ENCODE measurements around the gene TNRC6C. TPM values are rescaled to one million over a fixed set of nuclear protein-coding genes. Genes with fewer than 3 reads are reported as not detected.

The TNRC6C gene
- total RNA-seq, 1 experiment from 2014 or later = not detected

GRCh38 chr17:78105101-78105500, 146.6 kb downstream of the TNRC6C start:
- Histone ChIP-seq H2AFZ (ENCODE audit: low read length) (no peak overlapping the region), H3K27ac (ENCODE audit: low read length) (no peak overlapping the region), H3K9me3 (ENCODE audit: low read length) (no peaks in the 10 kb centered on the region), H4K20me1 (ENCODE audit: insufficient read depth, low read depth, low read length) (no peaks in the 10 kb centered on the region; the same call in 1 of the 2 replicates), H3K36me3 (ENCODE audit: insufficient read depth, low read length) (no peaks in the 10 kb centered on the region; the same call in 1 of the 2 replicates), H3K9me2 (replicated peaks; ENCODE audit: insufficient read depth, low read length) (no peaks in the 10 kb centered on the region), H3K9ac (ENCODE audit: low read length) (no peak overlapping the region), H3K27me3 (ENCODE audit: low read length) (no peaks in the 10 kb centered on the region), H3K4me1 (ENCODE audit: low read length) (no peaks in the 10 kb centered on the region), H3K4me3 (ENCODE audit: low read length) (no peak overlapping the region), H3K79me2 (ENCODE audit: low read length) (no peaks in the 10 kb centered on the region), H3K4me2 (ENCODE audit: low read depth, low read length, poor library complexity, severe bottlenecking) (no peak overlapping the region)
- DNase-seq = no peak

GRCh38 chr17:78105551-78105950, 147.0 kb downstream of the TNRC6C start:
- Histone ChIP-seq H3K4me2 (ENCODE audit: low read depth, low read length, poor library complexity, severe bottlenecking) (no peak overlapping the region), H3K9me2 (replicated peaks; ENCODE audit: insufficient read depth, low read length) (no peaks in the 10 kb centered on the region), H3K27ac (ENCODE audit: low read length) (no peak overlapping the region), H3K27me3 (ENCODE audit: low read length) (no peaks in the 10 kb centered on the region), H3K9me3 (ENCODE audit: low read length) (no peaks in the 10 kb centered on the region), H4K20me1 (ENCODE audit: insufficient read depth, low read depth, low read length) (no peaks in the 10 kb centered on the region; the same call in 1 of the 2 replicates), H3K4me3 (ENCODE audit: low read length) (no peak overlapping the region), H3K36me3 (ENCODE audit: insufficient read depth, low read length) (peaks cover 3% of the 10 kb centered on the region), H2AFZ (ENCODE audit: low read length) (no peak overlapping the region), H3K79me2 (ENCODE audit: low read length) (no peaks in the 10 kb centered on the region), H3K4me1 (ENCODE audit: low read length) (no peaks in the 10 kb centered on the region), H3K9ac (ENCODE audit: low read length) (no peak overlapping the region)
- DNase-seq = no peak

- Histone ChIP-seq H3K36me3 (ENCODE audit: insufficient read depth, low read length) (peaks cover 7% of the 10 kb centered on the region), H3K9me2 (replicated peaks; ENCODE audit: insufficient read depth, low read length) (no peaks in the 10 kb centered on the region), H3K9me3 (ENCODE audit: low read length) (no peaks in the 10 kb centered on the region), H3K27ac (ENCODE audit: low read length) (no peak overlapping the region), H3K9ac (ENCODE audit: low read length) (no peak overlapping the region), H3K79me2 (ENCODE audit: low read length) (no peaks in the 10 kb centered on the region), H3K4me1 (ENCODE audit: low read length) (no peaks in the 10 kb centered on the region), H4K20me1 (ENCODE audit: insufficient read depth, low read depth, low read length) (peaks cover 3% of the 10 kb centered on the region; the same call in 1 of the 2 replicates), H2AFZ (ENCODE audit: low read length) (no peak overlapping the region), H3K4me2 (ENCODE audit: low read depth, low read length, poor library complexity, severe bottlenecking) (no peak overlapping the region), H3K27me3 (ENCODE audit: low read length) (no peaks in the 10 kb centered on the region), H3K4me3 (ENCODE audit: low read length) (no peak overlapping the region)
- DNase-seq = no peak
Observed at GRCh38 chr17:78106211-78106610, 147.7 kb downstream of the TNRC6C start.

DNA sequence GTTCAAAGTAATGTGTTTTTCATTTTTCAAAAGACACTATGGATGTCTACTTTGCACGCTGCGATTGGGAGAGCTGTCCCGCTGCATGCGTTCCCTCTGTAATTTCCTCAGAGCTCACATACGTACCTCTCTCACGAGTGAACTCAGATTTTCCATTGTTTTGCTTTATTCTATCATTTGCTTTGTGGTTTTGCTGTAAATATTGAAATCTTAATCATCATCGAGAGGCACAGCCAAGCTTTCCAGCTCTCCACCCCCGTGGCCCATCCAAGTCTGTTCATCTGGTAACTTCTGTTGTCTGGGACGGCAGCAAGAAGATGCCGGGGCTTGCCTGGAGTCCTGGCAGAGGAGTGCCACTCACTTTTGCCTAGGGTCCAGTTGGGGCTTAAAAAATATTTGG, 149.0 kb downstream of the TNRC6C start:
- Histone ChIP-seq H3K4me1 (ENCODE audit: low read length) (no peaks in the 10 kb centered on the region), H3K27ac (ENCODE audit: low read length) (no peak overlapping the region), H3K36me3 (ENCODE audit: insufficient read depth, low read length) (peaks cover 14% of the 10 kb centered on the region), H4K20me1 (ENCODE audit: insufficient read depth, low read depth, low read length) (peaks cover 16% of the 10 kb centered on the region), H3K9me2 (replicated peaks; ENCODE audit: insufficient read depth, low read length) (no peaks in the 10 kb centered on the region), H3K9ac (ENCODE audit: low read length) (no peak overlapping the region), H3K27me3 (ENCODE audit: low read length) (no peaks in the 10 kb centered on the region), H3K9me3 (ENCODE audit: low read length) (no peaks in the 10 kb centered on the region), H2AFZ (ENCODE audit: low read length) (no peak overlapping the region), H3K4me3 (ENCODE audit: low read length) (no peak overlapping the region), H3K4me2 (ENCODE audit: low read depth, low read length, poor library complexity, severe bottlenecking) (no peak overlapping the region), H3K79me2 (ENCODE audit: low read length) (no peaks in the 10 kb centered on the region)
- no peak for DNase-seq

- Histone ChIP-seq H3K27me3 (ENCODE audit: low read length) (no peaks in the 10 kb centered on the region), H3K9me3 (ENCODE audit: low read length) (no peaks in the 10 kb centered on the region), H3K9ac (ENCODE audit: low read length) (no peak overlapping the region), H3K4me1 (ENCODE audit: low read length) (peaks cover 5% of the 10 kb centered on the region; the same call in 1 of the 2 replicates), H3K79me2 (ENCODE audit: low read length) (no peaks in the 10 kb centered on the region), H3K4me2 (ENCODE audit: low read depth, low read length, poor library complexity, severe bottlenecking) (no peak overlapping the region), H3K27ac (ENCODE audit: low read length) (no peak overlapping the region), H4K20me1 (ENCODE audit: insufficient read depth, low read depth, low read length) (peaks cover 17% of the 10 kb centered on the region), H2AFZ (ENCODE audit: low read length) (no peak overlapping the region), H3K4me3 (ENCODE audit: low read length) (no peak overlapping the region), H3K36me3 (ENCODE audit: insufficient read depth, low read length) (peaks cover 14% of the 10 kb centered on the region), H3K9me2 (replicated peaks; ENCODE audit: insufficient read depth, low read length) (no peaks in the 10 kb centered on the region)
- DNase-seq = no peak
Observed at GRCh38 chr17:78107976-78108725, 149.6 kb downstream of the TNRC6C start.

GRCh38 chr17:78108726-78109488, 150.4 kb downstream of the TNRC6C start:
- no peak for DNase-seq
- Histone ChIP-seq H3K9me2 (replicated peaks; ENCODE audit: insufficient read depth, low read length) (no peaks in the 10 kb centered on the region), H3K4me3 (ENCODE audit: low read length) (no peak overlapping the region), H3K79me2 (ENCODE audit: low read length) (no peaks in the 10 kb centered on the region), H3K9me3 (ENCODE audit: low read length) (no peaks in the 10 kb centered on the region), H3K9ac (ENCODE audit: low read length) (no peak overlapping the region), H3K4me2 (ENCODE audit: low read depth, low read length, poor library complexity, severe bottlenecking) (no peak overlapping the region), H3K27me3 (ENCODE audit: low read length) (no peaks in the 10 kb centered on the region), H2AFZ (ENCODE audit: low read length) (no peak overlapping the region), H3K27ac (ENCODE audit: low read length) (no peak overlapping the region), H3K4me1 (ENCODE audit: low read length) (peaks cover 8% of the 10 kb centered on the region), H4K20me1 (ENCODE audit: insufficient read depth, low read depth, low read length) (peaks cover 18% of the 10 kb centered on the region), H3K36me3 (ENCODE audit: insufficient read depth, low read length) (peaks cover 14% of the 10 kb centered on the region)

DNA sequence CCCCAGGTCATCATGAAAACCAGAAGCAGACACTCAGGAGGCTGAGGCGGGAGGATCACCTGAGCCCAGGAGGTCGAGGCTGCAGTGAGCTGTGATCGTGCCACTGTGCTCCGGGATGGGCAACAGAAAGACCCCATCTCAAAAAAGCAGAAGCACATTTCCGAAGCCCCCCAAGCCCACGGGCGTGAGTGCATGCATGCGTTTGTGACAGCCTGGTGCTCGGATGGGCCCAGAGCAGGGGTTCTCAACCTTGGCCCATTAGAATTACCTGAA, 150.9 kb downstream of the TNRC6C start:
- Histone ChIP-seq H3K27ac (ENCODE audit: low read length) (no peak overlapping the region), H3K36me3 (ENCODE audit: insufficient read depth, low read length) (peaks cover 14% of the 10 kb centered on the region), H3K9me2 (replicated peaks; ENCODE audit: insufficient read depth, low read length) (no peaks in the 10 kb centered on the region), H3K9ac (ENCODE audit: low read length) (no peak overlapping the region), H3K9me3 (ENCODE audit: low read length) (no peaks in the 10 kb centered on the region), H3K27me3 (ENCODE audit: low read length) (no peaks in the 10 kb centered on the region), H2AFZ (ENCODE audit: low read length) (no peak overlapping the region), H3K4me1 (ENCODE audit: low read length) (peaks cover 8% of the 10 kb centered on the region), H4K20me1 (ENCODE audit: insufficient read depth, low read depth, low read length) (peaks cover 20% of the 10 kb centered on the region), H3K4me3 (ENCODE audit: low read length) (no peak overlapping the region), H3K4me2 (ENCODE audit: low read depth, low read length, poor library complexity, severe bottlenecking) (no peak overlapping the region), H3K79me2 (ENCODE audit: low read length) (no peaks in the 10 kb centered on the region)
- no peak for DNase-seq

GRCh38 chr17:78110363-78111015, 152.0 kb downstream of the TNRC6C start:
- Histone ChIP-seq H3K9ac (ENCODE audit: low read length) (no peak overlapping the region), H3K4me1 (ENCODE audit: low read length) (peaks cover 8% of the 10 kb centered on the region), H3K27me3 (ENCODE audit: low read length) (no peaks in the 10 kb centered on the region), H3K4me3 (ENCODE audit: low read length) (no peak overlapping the region), H2AFZ (ENCODE audit: low read length) (no peak overlapping the region), H4K20me1 (ENCODE audit: insufficient read depth, low read depth, low read length) (peaks cover 20% of the 10 kb centered on the region), H3K9me2 (replicated peaks; ENCODE audit: insufficient read depth, low read length) (no peaks in the 10 kb centered on the region), H3K27ac (ENCODE audit: low read length) (no peak overlapping the region), H3K9me3 (ENCODE audit: low read length) (no peaks in the 10 kb centered on the region), H3K4me2 (ENCODE audit: low read depth, low read length, poor library complexity, severe bottlenecking) (no peak overlapping the region), H3K79me2 (ENCODE audit: low read length) (no peaks in the 10 kb centered on the region), H3K36me3 (ENCODE audit: insufficient read depth, low read length) (peaks cover 14% of the 10 kb centered on the region)
- no peak for DNase-seq
